GM21619 (cell line): ENCODE measurements around the gene AUTS2.
A peak's percentile ranks its signal among the peaks of the same experiment; 100 is the strongest.

Experiments used
- ATAC-seq: cut with Tn5 transposase; IDR thresholded peaks from one replicate; pipeline ENCODE4 v1.9.1; 2021; ENCODE audit not compliant: unreplicated experiment

Gene AUTS2

GRCh38 chr7:69654849-69655707 lies 56.8 kb downstream of the AUTS2 start:
- ATAC-seq = no peak

- no peak for ATAC-seq
These were observed 57.8 kb downstream of the AUTS2 start for GRCh38 chr7:69656077-69656476.

GRCh38 chr7:69656890-69657289 lies 58.6 kb downstream of the AUTS2 start:
- no peak for ATAC-seq

- no peak for ATAC-seq
These were observed 59.1 kb downstream of the AUTS2 start for GRCh38 chr7:69657331-69657730.

- ATAC-seq = no peak
These were observed 59.7 kb downstream of the AUTS2 start for GRCh38 chr7:69657985-69658384.

- no peak for ATAC-seq
These were observed 61.7 kb downstream of the AUTS2 start for GRCh38 chr7:69659983-69660382.

GRCh38 chr7:69661342-69661741 lies 63.1 kb downstream of the AUTS2 start:
- no peak for ATAC-seq

- ATAC-seq = peak; percentile 49
These were observed 65.9 kb downstream of the AUTS2 start for GRCh38 chr7:69663911-69664832.

GRCh38 chr7:69665369-69665768 lies 67.1 kb downstream of the AUTS2 start:
- ATAC-seq = no peak

- no peak for ATAC-seq
These were observed 70.1 kb downstream of the AUTS2 start for GRCh38 chr7:69668339-69668870.

GRCh38 chr7:69670701-69671100 lies 72.4 kb downstream of the AUTS2 start:
- ATAC-seq = no peak

GRCh38 chr7:69673074-69673473 lies 74.8 kb downstream of the AUTS2 start:
- no peak for ATAC-seq

- ATAC-seq = peak; percentile 79
These were observed 76.5 kb downstream of the AUTS2 start for GRCh38 chr7:69674701-69675182.

GRCh38 chr7:69676247-69676646 lies 78.0 kb downstream of the AUTS2 start:
- no peak for ATAC-seq

- ATAC-seq = no peak
These were observed 79.0 kb downstream of the AUTS2 start for GRCh38 chr7:69677054-69677852.

- ATAC-seq = no peak
These were observed 79.7 kb downstream of the AUTS2 start for GRCh38 chr7:69677881-69678493.

GRCh38 chr7:69678494-69679187 lies 80.4 kb downstream of the AUTS2 start:
- no peak for ATAC-seq

GRCh38 chr7:69681181-69681580 lies 82.9 kb downstream of the AUTS2 start:
- ATAC-seq = no peak

- no peak for ATAC-seq
These were observed 84.2 kb downstream of the AUTS2 start for GRCh38 chr7:69682518-69682917.

GRCh38 chr7:69683002-69683401 lies 84.7 kb downstream of the AUTS2 start:
- ATAC-seq = no peak
